HEK293 (cell line): ENCODE measurements around the gene CPM.

Source experiments
- MYNN ChIP-seq: fragments of 450-650 bp; formaldehyde crosslinking; IDR thresholded peaks from 2 replicates; pipeline ENCODE4 v1.5.1; 2016; ENCODE audit warnings: missing biosample characterization, missing genetic modification characterization, borderline replicate concordance
- ZNF138 ChIP-seq: fragments of 450-650 bp; formaldehyde crosslinking; IDR thresholded peaks from 2 replicates; pipeline ENCODE4 v1.5.1; 2016; ENCODE audit warnings: missing biosample characterization, missing genetic modification characterization, borderline replicate concordance
- ZNF394 ChIP-seq: fragments of 450-650 bp; formaldehyde crosslinking; IDR thresholded peaks from 2 replicates; pipeline ENCODE4 v1.5.1; 2016; ENCODE audit warnings: missing biosample characterization, missing genetic modification characterization, mild to moderate bottlenecking, moderate library complexity, borderline replicate concordance
- TF ChIP-seq, protein P1 (sequence below): fragments of 450-650 bp; formaldehyde crosslinking; IDR thresholded peaks from 2 replicates; pipeline ENCODE4 v1.5.1; 2016; ENCODE audit warnings: missing biosample characterization, missing genetic modification characterization
- TF ChIP-seq, protein P2 (sequence below): fragments of 450-650 bp; IDR thresholded peaks from 2 replicates; pipeline ENCODE4 v1.5.1; 2018; ENCODE audit warnings: missing biosample characterization, missing genetic modification characterization

DNA sequence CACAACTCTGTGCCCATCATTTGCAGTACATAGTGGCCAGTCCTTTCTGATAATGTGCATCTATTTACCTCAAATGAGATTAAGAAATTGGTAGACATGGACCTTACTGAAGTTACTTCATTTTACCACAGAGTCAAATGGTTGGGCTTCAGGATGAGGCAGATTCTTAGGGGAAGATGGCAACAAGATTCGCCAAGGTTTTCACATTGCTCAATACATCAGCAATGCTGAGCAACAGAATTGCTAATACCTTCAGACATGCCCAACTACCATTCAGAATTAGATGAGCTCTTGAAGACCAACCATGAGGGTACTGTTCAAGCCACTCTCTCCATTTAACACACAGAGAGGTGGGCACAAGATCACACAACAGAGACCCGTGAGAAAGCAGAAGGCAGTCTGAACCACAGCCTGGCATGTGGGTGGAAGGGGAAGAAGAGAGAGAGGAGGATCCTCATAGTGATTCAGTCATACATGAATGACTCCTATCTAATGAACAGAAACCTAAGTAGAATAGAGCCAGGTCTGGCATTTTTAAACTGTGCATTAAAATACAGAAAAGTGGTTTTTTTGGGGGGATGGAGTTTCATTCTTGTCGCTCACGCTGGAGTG is 28.5 kb downstream of the CPM start:
- no peak for TF ChIP-seq MYNN (tag by site-specific recombination)
- TF ChIP-seq, protein P1, sequence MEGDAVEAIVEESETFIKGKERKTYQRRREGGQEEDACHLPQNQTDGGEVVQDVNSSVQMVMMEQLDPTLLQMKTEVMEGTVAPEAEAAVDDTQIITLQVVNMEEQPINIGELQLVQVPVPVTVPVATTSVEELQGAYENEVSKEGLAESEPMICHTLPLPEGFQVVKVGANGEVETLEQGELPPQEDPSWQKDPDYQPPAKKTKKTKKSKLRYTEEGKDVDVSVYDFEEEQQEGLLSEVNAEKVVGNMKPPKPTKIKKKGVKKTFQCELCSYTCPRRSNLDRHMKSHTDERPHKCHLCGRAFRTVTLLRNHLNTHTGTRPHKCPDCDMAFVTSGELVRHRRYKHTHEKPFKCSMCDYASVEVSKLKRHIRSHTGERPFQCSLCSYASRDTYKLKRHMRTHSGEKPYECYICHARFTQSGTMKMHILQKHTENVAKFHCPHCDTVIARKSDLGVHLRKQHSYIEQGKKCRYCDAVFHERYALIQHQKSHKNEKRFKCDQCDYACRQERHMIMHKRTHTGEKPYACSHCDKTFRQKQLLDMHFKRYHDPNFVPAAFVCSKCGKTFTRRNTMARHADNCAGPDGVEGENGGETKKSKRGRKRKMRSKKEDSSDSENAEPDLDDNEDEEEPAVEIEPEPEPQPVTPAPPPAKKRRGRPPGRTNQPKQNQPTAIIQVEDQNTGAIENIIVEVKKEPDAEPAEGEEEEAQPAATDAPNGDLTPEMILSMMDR (tag by site-specific recombination) = no peak
- no peak for TF ChIP-seq ZNF138 (tag by site-specific recombination)
- no peak for TF ChIP-seq ZNF394 (tag by site-specific recombination)
- TF ChIP-seq, protein P2, sequence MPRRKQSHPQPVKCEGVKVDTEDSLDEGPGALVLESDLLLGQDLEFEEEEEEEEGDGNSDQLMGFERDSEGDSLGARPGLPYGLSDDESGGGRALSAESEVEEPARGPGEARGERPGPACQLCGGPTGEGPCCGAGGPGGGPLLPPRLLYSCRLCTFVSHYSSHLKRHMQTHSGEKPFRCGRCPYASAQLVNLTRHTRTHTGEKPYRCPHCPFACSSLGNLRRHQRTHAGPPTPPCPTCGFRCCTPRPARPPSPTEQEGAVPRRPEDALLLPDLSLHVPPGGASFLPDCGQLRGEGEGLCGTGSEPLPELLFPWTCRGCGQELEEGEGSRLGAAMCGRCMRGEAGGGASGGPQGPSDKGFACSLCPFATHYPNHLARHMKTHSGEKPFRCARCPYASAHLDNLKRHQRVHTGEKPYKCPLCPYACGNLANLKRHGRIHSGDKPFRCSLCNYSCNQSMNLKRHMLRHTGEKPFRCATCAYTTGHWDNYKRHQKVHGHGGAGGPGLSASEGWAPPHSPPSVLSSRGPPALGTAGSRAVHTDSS = no peak
